GM18951 (cell line): ENCODE results near the gene ZBTB20.

Experiments
- POLR2A ChIP-seq: IDR thresholded peaks from 4 replicates; pipeline ENCODE4 v1.6.1; 2011; ENCODE audit warnings: mild to moderate bottlenecking; ENCODE audit not compliant: insufficient read length, insufficient read depth; ENCODE audit errors: extremely low read depth
- in situ Hi-C: fragments of 300-500 bp; cut with MboI; formaldehyde crosslinking; loops from one replicate; pipeline ENCODE4 v1.12.0; 2022; ENCODE audit warnings: low sequenced_read_pairs, mixed read lengths, inconsistent platforms; ENCODE audit not compliant: unreplicated experiment

Gene ZBTB20

DNA sequence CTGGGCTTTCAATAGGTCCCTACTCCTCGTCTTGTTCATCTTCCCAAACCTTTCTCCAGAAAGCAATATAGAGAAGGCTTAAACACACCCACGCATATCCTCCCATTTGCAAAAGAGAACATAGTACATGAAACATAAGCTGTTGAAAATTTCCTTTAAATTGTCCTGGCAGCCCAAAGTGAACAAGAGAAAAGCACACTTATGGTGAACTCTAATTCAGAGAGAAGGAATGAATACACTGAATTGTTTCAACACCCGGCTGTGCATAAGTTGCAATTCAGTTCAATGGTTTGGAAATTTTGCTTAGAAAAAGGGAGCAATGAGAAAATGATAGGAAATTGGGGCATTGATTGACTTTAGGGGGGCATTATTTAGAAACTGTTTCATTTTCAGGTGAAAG, 650.6 kb downstream of the ZBTB20 start:
- no peak for TF ChIP-seq POLR2A
- in situ Hi-C loops = no loop called here

DNA sequence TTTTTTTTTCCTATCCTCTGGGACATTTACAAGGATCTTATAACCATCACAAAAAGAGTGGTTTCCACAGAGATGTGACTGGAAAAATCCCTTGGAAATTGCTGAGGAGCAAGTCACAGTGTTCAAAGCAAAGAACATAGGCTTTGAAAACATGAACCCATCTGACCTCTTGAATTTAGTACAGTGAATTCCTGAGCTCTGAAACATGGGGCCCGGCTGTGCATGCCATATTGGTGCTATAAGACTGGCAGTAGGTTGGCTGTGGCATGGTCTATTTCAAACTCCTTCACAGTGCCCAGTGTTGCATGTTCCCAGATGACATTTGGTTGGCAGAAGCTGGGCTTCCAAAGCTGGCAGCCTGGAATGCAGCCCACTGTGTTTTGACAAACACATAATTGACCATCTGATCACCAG, 651.1 kb downstream of the ZBTB20 start:
- TF ChIP-seq POLR2A = no peak
- in situ Hi-C loops = no loop called here

DNA sequence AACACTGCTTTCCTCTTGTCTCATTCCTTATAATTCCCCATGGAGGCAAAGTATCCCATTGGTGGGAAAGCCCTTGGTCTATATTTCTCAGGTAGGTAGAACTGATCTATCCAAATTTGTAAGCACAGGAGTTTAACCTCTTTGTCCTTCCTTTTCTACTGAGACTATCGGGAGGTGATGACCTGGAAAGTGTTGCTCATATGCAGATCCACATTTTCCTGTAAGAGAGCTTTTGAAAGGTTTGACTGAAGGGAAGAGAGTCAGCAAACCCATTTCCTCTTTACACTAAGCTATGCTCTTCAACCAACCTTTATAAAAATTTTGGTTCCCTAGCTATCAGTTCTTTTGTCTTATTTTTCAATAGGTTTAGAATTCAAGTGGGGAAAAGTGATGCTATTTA, 652.6 kb downstream of the ZBTB20 start:
- no peak for TF ChIP-seq POLR2A
- in situ Hi-C loops = no loop called here

DNA sequence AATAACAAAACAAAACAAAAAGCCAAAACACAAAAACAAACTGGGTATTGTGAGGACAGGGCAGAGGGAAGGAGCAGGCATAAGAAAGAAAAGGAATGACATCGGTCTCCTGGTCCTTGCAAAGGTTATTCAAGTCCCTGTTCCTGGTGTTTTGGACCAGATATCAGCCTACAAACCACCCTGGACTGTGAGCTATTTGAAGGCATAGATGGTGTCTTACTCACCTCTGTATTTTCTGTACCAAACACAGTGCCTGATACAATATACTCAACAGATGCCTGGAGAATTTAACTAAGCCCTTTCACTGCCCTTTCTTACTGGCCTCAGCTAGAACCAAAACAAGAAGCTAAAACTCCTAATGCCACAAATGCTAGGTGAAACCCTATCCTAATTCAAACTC, 656.3 kb downstream of the ZBTB20 start:
- in situ Hi-C loops = no loop called here
- no peak for TF ChIP-seq POLR2A

DNA sequence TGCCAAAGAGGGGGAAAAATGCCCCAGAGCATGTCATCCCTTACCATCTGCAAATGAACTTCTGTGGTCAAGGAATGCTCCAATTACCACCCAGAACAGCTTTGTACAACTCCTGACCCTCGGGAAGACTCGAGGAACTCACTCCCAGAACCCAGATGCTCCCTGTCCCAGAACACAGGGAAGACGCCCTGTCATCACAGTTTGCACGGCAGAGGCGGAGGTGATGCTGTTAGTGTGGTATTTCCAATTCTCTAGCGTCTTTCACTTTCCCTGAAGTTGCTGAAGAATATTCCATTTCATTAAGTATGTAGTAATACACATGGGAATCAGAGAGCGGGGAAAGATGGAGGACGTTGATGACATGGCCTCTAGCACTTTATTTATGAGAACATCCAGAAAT, 659.6 kb downstream of the ZBTB20 start:
- in situ Hi-C loops = no loop called here
- no peak for TF ChIP-seq POLR2A

DNA sequence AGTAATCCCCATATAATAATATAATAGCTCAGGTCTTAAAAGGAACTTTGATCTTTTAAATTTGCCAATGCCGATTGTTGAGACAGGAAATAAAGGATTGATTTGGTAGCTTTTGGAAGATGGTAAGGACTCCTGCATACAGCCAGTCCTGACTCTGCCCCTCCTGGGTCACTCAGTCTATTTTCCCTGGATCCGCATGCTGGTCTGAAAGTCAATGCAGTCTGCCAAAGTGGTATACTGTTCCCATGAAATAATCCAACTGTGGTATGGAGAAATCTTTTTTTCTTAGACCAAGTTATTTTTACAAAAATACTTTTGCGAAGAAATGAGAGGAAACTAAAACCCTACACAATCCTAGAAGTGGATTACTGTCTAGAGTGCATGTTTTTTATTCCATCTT, 662.2 kb downstream of the ZBTB20 start:
- no peak for TF ChIP-seq POLR2A
- in situ Hi-C loops = no loop called here

DNA sequence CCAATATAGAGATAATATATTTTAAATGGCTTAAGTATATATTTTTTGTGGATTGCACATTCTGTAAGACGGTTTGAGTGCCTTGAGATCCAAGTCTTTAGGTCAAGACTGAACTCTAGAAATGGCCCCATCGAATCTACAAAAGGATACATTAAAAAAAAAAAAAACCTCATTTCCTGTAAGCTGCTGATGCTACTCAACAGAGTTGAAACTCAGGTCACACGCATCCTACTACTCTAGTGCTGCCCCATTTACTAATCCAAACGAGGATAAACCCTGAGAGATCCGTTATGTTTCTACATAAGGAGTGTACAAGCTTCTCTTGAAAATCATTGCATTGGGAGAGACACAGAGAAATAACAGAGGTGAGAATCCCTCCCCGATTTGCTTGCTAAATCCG, 666.0 kb downstream of the ZBTB20 start:
- in situ Hi-C loops = no loop called here
- TF ChIP-seq POLR2A = no peak

DNA sequence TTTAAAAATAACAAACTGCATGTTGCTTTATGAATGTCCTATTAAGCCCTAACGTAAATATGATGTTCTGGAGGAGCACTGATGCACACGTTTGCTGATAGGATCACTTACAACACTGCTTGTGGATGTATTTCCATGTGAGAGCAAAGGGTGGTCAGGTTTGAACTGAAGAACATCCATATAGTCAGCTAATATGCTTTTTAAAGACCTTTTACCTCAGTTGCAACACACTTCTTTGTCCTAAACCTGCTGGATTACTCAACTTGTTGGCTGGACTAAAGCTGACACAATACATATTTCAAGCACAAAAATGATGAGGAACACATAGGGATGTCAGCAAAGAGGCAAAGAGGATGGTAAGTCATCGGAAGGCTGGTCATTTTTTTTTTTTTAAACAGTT, 666.6 kb downstream of the ZBTB20 start:
- in situ Hi-C loops = no loop called here
- TF ChIP-seq POLR2A = no peak

DNA sequence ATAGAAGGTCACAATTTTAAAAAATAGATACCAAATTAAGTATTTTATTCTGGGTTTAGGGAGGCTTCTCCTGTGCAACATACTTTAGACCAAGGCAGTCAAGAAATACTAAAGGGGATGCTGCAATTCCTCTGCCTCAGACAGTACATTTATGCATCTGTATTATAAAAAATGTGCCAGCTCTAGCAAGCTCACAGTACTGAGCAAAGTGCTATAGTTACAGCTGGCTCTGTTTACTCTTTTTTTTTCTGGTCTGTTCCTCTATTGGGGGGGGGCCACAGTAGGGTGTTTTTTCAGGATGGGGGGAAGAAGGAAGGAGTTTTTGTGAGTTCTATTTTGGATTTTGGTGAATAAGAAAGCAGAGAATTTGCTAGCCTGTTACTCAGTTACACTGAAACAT, 668.3 kb downstream of the ZBTB20 start:
- in situ Hi-C loops = no loop called here
- no peak for TF ChIP-seq POLR2A

DNA sequence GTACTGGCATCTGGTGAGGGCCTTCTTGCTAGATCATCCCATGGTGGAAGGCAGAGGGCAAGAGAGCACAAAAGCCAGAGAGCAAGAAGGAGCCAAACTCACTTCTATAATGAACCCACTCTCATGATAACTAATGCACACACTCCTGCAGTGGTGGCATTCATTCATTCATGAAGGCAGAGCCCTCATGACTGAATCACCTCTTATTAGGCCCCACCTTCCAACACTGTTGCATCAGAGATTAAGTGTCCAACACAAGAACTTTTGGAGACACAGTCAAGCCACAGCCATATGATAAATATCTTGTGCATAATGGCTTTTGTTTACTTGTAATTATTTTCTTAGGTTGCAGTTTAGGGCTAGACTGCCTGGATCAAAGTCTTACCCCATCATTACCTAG, 670.6 kb downstream of the ZBTB20 start:
- in situ Hi-C loops = no loop called here
- no peak for TF ChIP-seq POLR2A

DNA sequence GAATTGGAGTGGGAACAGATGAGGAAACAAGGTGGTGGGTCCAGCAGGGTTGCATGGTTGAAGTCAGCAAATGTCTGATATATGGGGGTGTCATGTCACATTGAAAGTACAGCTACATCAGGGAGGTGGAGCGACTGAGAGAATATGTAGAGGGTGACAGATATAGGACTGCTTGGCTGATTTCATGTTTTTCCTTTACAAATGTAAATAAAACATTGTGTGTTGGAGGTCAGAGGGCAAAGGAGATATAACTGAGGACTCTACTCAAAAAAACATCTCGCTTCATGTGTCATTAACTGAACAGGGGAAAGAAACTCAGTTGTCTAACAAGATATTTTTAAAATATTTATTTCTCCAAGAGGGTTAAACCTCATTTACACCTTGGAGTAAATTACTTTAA, 675.6 kb downstream of the ZBTB20 start:
- TF ChIP-seq POLR2A = no peak
- in situ Hi-C loops = no loop called here

DNA sequence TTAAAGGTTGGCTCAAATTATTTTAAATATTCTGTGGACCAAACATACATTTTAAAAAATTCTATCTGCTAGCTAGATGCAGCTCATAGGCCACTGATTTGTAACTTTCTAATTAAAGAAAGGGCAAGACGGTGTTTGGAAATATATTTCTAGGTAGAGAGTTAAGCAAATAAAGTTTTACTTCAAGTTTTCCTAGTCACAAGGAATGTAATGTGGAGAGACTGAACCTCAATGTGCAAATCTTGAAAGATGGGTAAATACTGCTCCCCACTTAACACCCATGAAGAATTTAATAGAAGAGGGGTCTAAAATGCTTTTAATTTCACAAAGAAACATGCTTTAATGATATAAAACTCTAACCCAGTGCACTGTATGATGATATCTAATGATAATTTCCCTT, 678.0 kb downstream of the ZBTB20 start:
- no peak for TF ChIP-seq POLR2A
- in situ Hi-C loops = no loop called here

DNA sequence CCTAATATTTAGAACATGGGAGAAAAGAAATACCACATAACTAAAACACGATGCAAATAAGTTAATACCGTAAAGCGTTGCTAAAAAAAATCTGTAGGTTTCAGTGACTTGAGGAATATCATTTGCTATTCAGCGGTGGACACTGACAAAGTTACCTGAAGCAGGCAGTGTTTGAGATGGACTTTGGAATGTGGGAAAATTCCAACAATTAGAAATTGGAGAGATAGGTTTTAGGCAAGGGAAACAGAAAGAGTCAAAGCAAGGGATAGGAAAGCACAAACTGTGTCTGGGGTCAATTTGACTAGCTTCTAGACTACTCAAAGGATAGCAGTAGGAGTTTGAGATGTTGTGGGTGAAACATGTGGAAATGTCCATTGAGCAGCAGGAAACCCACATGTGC, 680.3 kb downstream of the ZBTB20 start:
- in situ Hi-C loops = no loop called here
- no peak for TF ChIP-seq POLR2A

DNA sequence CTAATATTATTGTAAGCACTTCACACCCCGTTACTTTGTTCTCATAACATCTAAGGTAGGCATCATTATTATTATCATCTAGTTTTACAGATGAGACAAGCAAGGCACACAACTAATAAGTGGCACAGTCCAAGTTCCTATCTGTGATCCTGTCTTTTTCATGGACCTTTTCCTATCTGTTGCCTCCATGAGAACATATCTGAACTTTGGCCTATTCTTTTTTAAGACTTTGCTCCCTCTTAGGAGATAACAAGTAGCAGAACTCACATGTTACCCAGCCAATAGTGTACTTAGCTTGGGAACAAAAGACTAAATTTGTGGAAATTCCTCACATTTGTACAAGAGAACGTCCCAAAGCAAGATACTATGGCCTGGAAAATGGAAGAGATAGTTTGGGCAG, 680.8 kb downstream of the ZBTB20 start:
- in situ Hi-C loops = no loop called here
- TF ChIP-seq POLR2A = no peak

DNA sequence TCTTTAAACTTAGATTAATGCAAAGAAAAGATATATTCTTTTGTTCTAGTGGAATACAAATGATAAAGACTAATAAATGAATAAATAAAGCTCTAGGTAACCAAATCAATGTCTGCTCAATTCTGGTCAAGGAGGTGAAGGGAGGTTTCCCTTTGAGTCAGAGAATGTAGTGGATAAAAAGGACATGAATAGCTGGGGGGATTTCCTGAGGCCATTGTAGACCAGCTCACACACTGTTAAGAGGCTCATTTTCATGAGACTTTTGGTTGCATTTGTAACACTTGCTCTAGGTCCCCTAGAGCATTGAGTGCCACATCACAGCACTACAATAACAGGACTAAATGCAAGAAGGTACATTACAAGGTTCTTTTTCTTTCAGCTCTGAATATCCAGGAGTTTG, 682.5 kb downstream of the ZBTB20 start:
- TF ChIP-seq POLR2A = no peak
- in situ Hi-C loops = no loop called here
